Esophagus squamous epithelium (tissue), 4 donors: Measurements from ENCODE around the gene SH3BP5.

ENCODE experiments used
- CTCF ChIP-seq, 6 experiments: fragments of 450-650 bp in 4 of 6; fragments of 200-600 bp in 2 of 6; sonication (generic) in 2 of 6; IDR thresholded peaks; one replicate each; pipeline ENCODE4 v1.5.1; 2016 to 2019; ENCODE audit warnings: antibody characterized with exemption in 6 of 6, mild to moderate bottlenecking in 4 of 6, moderate library complexity in 4 of 6
- POLR2A ChIP-seq, 4 donors: fragments of 450-650 bp; IDR thresholded peaks; one replicate each; pipeline ENCODE4 v1.6.1; 2017; ENCODE audit warnings: antibody characterized with exemption in 4 of 4, mild to moderate bottlenecking in 4 of 4, moderate library complexity in 3 of 4

GRCh38 chr3:15284121-15284889 lies 48.1 kb downstream of the SH3BP5 start:
- TF ChIP-seq CTCF (IDR thresholded peaks at IDR 0.05) (no peak), POLR2A (IDR thresholded peaks at IDR 0.05) (no peak)
